A549 (cell line): ENCODE results near the gene ESYT3.
"Not testable (repeated sequence)": the region's sequence is repeated elsewhere in the genome, so short reads cannot be mapped to it uniquely, and the experiment has no call there.

Source experiments
- BHLHE40 ChIP-seq: IDR thresholded peaks from 2 replicates; pipeline ENCODE4 v1.6.1; 2012; ENCODE audit warnings: low read depth, low read length, inconsistent platforms
- CTCF ChIP-seq: fragments of >200 bp; sonication (Bioruptor Twin); formaldehyde crosslinking; IDR thresholded peaks from 3 replicates; pipeline ENCODE4 v1.5.1; 2016
- FOSL2 ChIP-seq, 2 experiments: fragments of 450-650 bp in 1 of 2; fragments of >200 bp in 1 of 2; sonication (Bioruptor Twin) in 1 of 2; formaldehyde crosslinking; IDR thresholded peaks; 2 replicates each; pipeline versions ENCODE4 v1.5.0 to v1.6.1; 2016 to 2020; ENCODE audit warnings: mild to moderate bottlenecking in 1 of 2, moderate library complexity in 1 of 2
- HDAC2 ChIP-seq: fragments of 200-600 bp; sonication (generic); IDR thresholded peaks from 2 replicates; pipeline ENCODE4 v1.6.1; 2016
- MAFK ChIP-seq: fragments of 450-650 bp; IDR thresholded peaks from 2 replicates; pipeline ENCODE4 v1.6.1; 2014; ENCODE audit not compliant: partially characterized antibody
- POLR2A ChIP-seq: IDR thresholded peaks from 2 replicates; pipeline ENCODE4 v1.6.1; 2012; ENCODE audit warnings: mild to moderate bottlenecking, low read length
- POLR2AphosphoS2 ChIP-seq: conservative IDR thresholded peaks from 2 replicates; pipeline ENCODE4 v1.6.1; 2012; ENCODE audit warnings: low read length, improper control_type of control experiment, inconsistent platforms
- REST ChIP-seq: fragments of 200-600 bp; sonication (generic); IDR thresholded peaks from 2 replicates; pipeline ENCODE4 v1.6.1; 2016; ENCODE audit warnings: antibody characterized with exemption, mild to moderate bottlenecking, moderate library complexity
- TP53 ChIP-seq: fragments of 250-450 bp; sonication (Bioruptor Pico); IDR thresholded peaks from 2 replicates; pipeline ENCODE4 v1.5.0; 2021; ENCODE audit warnings: mild to moderate bottlenecking, moderate library complexity
- ZSCAN20 ChIP-seq: fragments of 250-450 bp; sonication (Bioruptor Pico); IDR thresholded peaks from 2 replicates; pipeline ENCODE4 v1.8.0; 2022; ENCODE audit warnings: mild to moderate bottlenecking, moderate library complexity

- not testable (repeated sequence) for TF ChIP-seq POLR2AphosphoS2; POLR2A; CTCF; HDAC2; BHLHE40; TP53 (CRISPR knock-in tag); FOSL2 (IDR thresholded peaks at IDR 0.05); FOSL2 (CRISPR knock-in tag; IDR thresholded peaks at IDR 0.05); REST; ZSCAN20; MAFK
Measured at GRCh38 chr3:138453940-138454339, 19.5 kb downstream of the ESYT3 start.
